NOMO-1 treated with DMSO at 0.1 percent for 48 hours (cell line): ENCODE measurements around the gene GUCY1B1.

Experiments
- DNase-seq: peaks from one replicate; lab custom pipeline; 2025; ENCODE audit not compliant: unreplicated experiment; lab: John Stamatoyannopoulos, UW

Gene GUCY1B1

GRCh38 chr4:155758481-155759371 is at the start of gene GUCY1B1:
Gene GUCY1B1, plus strand, starts transcription at chr4:155759021. Its CDS starts 120 bp downstream, at chr4:155759141.
- peak; percentile 1 for DNase-seq

GRCh38 chr4:155709918-155710317 is 48.9 kb upstream of the GUCY1B1 start:
- no peak for DNase-seq

- no peak for DNase-seq
Observed at GRCh38 chr4:155711556-155711955, 47.3 kb upstream of the GUCY1B1 start.

- DNase-seq, result no peak
Observed at GRCh38 chr4:155712846-155713245, 46.0 kb upstream of the GUCY1B1 start.

- no peak for DNase-seq
Observed at GRCh38 chr4:155713911-155714310, 44.9 kb upstream of the GUCY1B1 start.

- DNase-seq, result no peak
Observed at GRCh38 chr4:155722336-155722735, 36.5 kb upstream of the GUCY1B1 start.

GRCh38 chr4:155722816-155723499 is 35.9 kb upstream of the GUCY1B1 start:
- DNase-seq, result no peak

GRCh38 chr4:155724731-155725130 is 34.1 kb upstream of the GUCY1B1 start:
- DNase-seq, result no peak

GRCh38 chr4:155734065-155734464 is 24.8 kb upstream of the GUCY1B1 start:
- no peak for DNase-seq

- no peak for DNase-seq
Observed at GRCh38 chr4:155734951-155735350, 23.9 kb upstream of the GUCY1B1 start.

- no peak for DNase-seq
Observed at GRCh38 chr4:155735496-155735895, 23.3 kb upstream of the GUCY1B1 start.

GRCh38 chr4:155738548-155738947 is 20.3 kb upstream of the GUCY1B1 start:
- DNase-seq, result no peak

GRCh38 chr4:155741546-155741945 is 17.3 kb upstream of the GUCY1B1 start:
- no peak for DNase-seq

GRCh38 chr4:155742310-155743015 is 16.4 kb upstream of the GUCY1B1 start:
- no peak for DNase-seq

- DNase-seq, result no peak
Observed at GRCh38 chr4:155745984-155746383, 12.8 kb upstream of the GUCY1B1 start.

- DNase-seq, result no peak
Observed at GRCh38 chr4:155748039-155748438, 10.8 kb upstream of the GUCY1B1 start.

- no peak for DNase-seq
Observed at GRCh38 chr4:155749041-155749440, 9.8 kb upstream of the GUCY1B1 start.

- DNase-seq, result no peak
Observed at GRCh38 chr4:155751569-155751968, 7.3 kb upstream of the GUCY1B1 start.

GRCh38 chr4:155757745-155758265 is 1.0 kb upstream of the GUCY1B1 start:
- no peak for DNase-seq

GRCh38 chr4:155759372-155760252 is 791 bp downstream of the GUCY1B1 start:
- no peak for DNase-seq
